ENCODE measurements around the gene RTL3.
"Not testable (repeated sequence)": the region's sequence is repeated elsewhere in the genome, so short reads cannot be mapped to it uniquely, and the experiment has no call there.

The RTL3 gene, protein sequence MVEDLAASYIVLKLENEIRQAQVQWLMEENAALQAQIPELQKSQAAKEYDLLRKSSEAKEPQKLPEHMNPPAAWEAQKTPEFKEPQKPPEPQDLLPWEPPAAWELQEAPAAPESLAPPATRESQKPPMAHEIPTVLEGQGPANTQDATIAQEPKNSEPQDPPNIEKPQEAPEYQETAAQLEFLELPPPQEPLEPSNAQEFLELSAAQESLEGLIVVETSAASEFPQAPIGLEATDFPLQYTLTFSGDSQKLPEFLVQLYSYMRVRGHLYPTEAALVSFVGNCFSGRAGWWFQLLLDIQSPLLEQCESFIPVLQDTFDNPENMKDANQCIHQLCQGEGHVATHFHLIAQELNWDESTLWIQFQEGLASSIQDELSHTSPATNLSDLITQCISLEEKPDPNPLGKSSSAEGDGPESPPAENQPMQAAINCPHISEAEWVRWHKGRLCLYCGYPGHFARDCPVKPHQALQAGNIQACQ

DNA sequence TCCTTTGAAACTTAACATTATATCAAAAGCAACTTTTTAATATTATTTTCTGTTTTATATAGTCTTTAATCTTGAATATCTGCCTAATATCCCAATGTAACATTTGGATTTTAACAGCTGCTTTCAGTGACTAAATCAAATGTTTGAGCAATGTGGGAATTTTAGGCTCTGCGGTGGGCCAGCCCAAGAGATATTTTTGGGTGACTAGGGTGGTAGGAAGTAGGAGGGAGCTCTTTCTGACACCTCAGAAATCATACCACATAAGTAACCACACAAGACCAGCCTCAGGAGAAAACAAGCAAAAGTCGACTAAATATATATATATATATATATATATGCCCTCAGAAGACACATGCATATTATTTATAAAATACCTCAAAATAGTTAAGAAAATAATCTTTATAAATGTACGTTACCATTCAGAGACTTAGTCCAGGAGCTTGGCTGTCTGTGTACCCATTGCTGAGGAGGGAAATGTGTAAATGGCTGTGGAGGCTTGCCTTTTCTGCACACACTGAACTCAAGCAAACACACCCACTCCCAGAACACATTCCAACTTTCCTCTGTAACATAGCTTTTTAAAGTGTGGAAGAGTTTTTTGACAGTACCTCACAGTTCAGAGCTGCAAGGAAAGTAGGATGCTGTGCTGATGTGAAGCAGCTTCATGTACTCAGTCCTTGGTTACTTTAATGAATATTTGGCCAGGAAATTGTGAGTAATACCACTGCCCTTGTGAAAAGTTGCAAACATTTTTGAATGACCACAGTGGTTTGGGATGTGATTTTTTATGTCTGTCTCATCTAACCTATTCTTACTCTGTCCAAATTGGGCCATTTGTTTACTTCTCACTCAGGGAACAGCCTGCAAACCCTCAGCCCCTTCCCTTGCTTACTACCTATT, at the start of gene RTL3:
TSS of gene RTL3 (minus strand) at position 484 of the 900 bp plus-strand sequence. CDS start 908 bp downstream, outside the sequence.
- no peak for DNase-seq (ENCODE audit: low spot score)

DNA sequence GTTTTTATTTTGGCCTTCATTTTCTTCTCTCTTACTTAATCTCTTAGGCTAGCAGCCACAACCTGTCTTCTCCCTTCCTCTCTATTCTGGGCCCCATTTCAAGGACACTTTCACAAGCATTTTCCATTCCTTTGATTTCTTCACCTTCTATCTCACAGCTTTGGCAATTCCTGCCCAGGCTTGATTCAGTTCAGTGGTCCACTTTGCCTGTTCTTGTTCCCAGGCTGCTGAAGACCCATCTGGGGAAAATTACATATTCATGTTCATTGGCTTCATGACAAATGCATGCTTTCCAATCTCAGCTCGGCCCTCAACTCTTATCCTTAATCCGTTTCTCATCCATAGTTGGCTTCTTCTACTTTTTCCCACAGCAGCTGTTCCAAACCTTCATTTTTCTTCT, 49.7 kb upstream of the RTL3 start:
- no peak for DNase-seq (ENCODE audit: low spot score)

DNA sequence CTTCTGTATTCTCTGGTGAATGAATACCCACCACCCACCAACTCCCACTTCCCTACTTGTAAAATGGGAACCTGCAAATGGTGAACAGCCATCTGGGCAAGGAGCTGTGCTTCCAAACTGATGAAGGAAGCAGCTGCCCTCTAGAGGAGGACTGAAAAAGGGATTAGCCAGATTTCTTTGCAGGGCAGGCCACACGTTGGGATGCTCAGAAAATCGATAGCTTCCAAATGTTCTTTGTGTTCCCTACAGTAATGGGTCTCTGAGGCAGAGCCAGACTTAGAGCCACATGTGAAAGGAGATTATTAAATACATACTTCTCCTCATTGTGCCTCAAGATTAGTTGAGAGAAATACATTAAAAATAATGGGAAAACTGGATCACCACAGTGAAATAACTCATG, 49.1 kb upstream of the RTL3 start:
- no peak for DNase-seq (ENCODE audit: low spot score)

DNA sequence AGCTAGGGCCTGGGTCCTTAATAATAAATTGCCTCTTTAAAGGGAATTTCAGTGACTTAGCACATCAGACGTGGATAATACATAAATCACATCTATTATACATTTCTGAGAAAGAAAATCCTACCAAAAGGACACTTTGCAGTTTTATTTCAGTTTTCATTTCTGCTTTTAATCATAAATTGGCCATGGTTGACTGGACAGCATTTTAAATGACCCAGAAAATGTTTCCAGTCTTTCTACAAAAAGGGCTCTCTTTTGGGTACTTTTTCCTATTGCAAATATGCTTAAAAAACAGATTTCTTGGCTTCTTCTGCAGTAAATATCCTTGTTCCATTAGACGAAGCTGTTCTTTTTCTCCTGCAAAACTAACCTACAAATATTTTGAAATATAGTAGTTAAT, 46.9 kb upstream of the RTL3 start:
- DNase-seq (ENCODE audit: low spot score): no peak

DNA sequence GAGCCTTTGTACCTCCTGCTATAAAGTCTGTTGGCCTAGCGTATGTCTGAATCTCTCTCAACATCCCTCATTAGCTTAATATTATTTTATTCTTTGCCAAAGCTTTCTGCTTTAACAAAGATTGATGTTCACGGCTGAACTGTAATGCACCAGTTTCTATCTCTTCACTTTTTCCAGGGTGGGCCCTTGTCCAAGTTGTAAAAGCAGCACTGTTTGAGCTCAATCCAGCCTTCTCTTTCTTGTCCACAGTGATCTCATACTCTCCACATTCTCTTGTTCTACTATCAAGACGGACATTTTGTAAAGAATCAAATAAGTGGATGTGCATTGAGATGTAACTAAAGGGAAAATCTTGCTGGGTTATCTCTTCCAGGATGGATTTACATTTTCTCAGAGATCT, 34.4 kb upstream of the RTL3 start:
- DNase-seq (ENCODE audit: low spot score): no peak

DNA sequence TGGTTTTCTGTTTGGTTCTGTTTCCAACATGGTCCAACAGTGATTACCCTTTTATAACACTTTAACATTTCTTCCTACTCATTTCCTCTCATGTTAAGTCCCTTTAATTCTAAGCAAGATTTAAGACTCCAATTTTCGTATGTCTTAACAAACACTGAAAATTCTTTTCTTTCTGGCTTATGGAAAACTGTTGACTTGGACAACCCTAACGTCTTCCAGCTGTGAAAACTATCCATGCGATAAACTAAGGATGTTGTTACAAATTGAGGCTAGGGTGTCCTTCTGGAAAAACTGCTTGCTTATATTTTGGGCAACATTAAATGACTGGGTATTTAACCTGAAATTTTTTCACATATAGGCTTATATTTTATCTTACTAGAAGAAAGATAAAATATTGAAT, 33.9 kb upstream of the RTL3 start:
- no peak for DNase-seq (ENCODE audit: low spot score)

DNA sequence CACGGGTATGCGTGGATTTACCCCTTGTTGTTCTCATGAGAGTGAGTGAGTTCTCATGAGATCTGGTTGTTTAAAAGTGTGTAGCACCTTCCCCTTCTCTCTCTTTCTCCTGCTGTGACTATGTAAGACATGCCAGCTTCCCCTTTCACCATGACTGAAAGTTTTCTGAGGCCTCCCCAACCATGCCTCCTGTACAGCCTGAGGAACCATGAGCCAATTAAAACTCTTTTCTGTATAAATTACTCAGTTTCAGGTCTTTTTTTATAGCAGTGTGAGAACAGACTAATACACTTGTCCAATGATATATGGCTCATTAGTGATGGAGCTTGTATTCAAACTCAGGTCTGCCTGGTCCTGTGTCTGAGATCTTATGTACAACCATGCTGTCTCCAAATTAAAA, 28.5 kb upstream of the RTL3 start:
- DNase-seq (ENCODE audit: low spot score): no peak

DNA sequence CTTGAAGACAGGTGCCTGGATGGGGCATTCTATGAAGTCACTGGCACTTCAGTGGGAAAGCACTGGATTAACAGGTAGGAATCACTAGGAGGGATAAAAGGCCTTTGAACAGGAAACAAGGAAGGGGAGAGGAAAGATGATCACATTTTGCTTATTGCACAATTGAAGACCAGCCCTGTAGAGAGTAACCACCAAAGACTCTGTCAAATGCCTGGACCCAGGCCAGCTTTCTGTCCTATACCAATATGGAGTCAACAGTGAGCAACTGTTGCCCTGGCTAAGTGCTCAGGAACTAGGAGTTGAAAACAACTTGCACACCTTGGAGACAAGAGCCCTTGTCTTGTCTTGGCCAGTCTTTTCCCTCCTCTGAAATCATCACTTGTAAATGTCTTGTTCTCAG, 14.1 kb upstream of the RTL3 start:
- DNase-seq (ENCODE audit: low spot score): no peak

DNA sequence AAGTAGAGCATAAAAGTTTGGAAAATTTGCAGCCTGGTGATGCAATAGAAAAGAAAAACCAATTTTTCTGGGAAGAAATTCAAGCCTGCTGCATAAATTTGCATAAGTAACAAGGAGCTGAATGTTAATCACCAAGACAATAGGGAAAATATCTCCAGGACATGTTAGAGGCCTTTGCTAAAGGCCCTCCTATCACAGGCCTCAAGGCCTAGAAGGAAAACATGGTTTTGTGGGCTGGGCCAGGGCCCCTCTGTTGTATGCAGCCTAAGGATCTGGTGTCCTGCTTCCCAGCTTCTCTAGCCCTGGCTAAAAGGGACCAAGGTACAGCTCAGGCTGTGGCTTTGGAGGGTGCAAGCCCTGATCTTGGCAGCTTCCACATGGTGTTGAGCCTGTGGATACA, 6.2 kb upstream of the RTL3 start:
- DNase-seq (ENCODE audit: low spot score): no peak

DNA sequence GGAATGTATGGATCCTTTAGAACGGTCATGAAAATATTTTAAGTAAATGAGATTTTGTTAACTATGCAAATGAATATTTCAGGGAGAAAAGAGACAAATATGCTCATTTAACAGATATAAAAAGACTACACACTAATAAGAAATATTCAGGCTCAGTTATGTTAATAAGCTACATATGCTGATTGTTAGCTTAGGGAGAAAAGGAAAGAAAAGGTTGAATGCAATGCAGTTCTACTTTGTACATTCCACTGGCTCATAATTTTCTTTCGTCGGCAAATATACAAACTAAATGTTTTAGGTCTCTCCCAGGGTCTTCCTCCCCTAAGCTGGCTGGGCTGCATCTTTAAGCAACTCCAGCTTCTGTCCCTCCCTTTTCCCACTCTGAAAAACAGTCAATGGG, 2.7 kb upstream of the RTL3 start:
- no peak for DNase-seq (ENCODE audit: low spot score)

DNA sequence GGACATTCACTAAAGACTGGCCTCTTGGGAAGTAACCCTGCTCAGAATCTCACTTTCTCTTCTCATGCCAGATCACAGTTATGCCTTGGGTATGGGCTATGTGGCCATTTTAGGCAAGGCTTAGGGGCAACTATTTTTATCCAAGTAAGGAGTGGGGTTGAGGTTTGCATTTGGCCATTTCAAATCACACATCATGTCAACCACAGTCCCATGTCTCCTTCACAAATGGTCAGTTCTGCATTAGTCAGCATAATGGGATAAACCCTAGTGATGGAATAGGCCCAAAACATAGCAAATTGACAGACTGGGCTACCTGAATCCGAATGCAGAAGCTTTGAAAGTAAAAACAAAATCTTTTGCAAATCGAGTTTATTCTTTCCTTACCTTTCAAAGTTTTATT, 827 bp upstream of the RTL3 start:
- DNase-seq (ENCODE audit: low spot score): no peak

DNA sequence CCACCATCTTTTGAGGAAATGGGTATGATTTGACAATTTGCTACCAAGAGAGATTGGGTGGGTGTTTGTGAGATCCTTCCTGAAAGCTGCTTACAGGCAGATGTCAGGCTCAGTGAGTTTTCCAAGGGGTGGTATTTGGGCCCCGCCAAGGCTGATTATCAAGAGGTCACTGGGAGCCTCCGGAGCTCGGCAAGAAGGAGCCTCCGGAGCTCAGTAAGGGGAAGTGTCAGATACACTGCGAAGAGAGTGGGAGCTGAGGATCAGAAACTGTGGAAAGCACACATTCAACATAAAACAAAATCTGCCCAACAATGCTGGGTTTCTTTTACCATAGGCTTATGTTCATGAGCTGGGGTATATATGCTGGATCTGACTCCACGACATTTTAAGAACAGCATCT, 714 bp downstream of the RTL3 start:
- no peak for DNase-seq (ENCODE audit: low spot score)

DNA sequence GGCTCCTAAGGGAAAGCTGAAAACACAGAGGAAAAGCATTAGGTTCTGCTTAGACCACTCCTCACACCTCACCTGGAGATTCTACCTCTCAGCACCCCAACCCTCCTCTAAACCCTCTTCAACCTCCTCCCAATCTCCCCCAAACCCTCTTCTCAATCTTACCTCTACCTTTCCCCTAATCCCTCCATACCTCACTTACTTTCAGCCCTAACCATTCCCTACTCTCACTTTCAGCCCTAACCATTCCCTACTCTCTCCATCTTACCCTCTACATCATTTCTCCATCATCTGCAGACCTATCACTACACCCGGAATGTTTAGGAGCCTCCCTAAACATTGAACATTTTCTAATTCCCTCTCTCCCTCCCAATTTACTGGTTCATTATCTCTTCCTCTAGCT, 3.5 kb downstream of the RTL3 start:
- no peak for DNase-seq (ENCODE audit: low spot score)

DNA sequence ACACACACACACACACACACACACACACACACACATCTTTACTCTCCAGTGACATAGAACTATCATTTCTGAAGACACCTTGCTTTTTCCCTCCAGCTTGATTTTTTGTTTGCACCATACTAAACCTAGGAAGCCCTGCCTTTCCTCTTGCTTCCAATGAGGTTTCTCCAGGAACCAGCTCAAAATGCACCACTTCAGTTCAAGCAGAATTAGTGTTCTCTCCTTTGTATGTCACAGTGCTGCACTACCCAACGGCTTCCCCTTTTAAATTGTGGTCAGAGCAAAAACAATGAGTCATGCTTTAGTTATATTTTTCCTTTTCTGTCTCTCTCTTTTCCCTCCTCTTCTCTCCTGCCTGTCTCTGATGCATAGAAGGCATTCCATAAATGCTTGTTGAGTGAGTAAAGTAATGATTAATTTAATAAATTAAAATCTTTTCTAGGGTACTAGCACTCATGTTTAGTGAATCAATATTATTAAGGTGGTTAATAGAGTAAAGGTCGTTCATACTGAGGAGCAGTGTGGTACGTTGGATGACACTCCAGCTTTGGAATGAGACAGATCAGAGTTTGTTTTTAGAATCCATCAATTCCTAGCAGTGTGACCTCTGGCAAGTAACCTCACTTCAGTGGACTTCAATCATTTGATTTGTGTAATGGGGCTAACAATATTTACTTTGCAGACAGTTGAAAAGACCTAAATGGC, 5.9 kb downstream of the RTL3 start:
- no peak for DNase-seq (ENCODE audit: low spot score)

DNA sequence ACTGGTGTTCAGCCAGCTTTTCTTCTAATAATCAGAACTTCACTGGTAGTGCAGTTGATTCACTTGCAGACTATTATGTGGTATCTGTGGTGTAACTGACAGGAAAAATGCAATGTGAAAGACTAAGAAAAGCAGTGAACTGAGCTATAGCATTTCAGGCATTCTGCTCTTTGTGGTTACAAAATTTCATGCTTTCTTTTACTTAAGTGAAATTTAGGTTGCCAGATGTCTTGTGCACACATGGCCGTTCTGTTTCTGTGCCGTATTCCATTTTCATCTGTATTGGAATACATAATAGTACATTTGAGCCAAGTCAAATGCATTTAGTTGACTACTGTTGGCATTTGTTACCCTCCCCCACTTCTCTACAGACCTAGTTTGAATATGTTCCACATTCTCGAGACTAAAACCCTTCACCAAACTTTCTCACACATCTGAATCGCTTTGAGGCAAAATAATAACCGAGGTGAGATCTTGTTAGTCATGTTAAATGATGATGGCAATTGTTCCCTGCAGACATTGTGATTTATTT, 8.2 kb downstream of the RTL3 start:
- no peak for DNase-seq (ENCODE audit: low spot score)

DNA sequence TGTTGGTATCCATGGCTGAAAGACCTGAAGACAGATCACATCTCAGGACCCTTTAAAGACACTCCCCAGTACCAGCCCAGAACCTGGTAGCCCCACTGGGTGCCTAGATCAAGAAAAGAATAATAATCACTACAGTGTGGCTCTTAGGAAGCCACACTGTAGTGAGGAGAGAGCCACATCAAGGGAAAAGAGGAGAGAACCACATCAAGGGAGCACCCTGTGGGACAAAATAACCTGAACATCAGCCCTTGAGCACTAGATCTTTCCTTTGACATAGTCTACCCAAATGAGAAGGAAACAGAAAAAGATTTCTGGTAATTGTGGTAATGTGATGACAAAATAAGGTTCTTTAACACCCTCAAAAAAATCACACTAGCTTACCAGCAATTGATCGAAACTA, 15.3 kb downstream of the RTL3 start:
- DNase-seq (ENCODE audit: low spot score): no peak

DNA sequence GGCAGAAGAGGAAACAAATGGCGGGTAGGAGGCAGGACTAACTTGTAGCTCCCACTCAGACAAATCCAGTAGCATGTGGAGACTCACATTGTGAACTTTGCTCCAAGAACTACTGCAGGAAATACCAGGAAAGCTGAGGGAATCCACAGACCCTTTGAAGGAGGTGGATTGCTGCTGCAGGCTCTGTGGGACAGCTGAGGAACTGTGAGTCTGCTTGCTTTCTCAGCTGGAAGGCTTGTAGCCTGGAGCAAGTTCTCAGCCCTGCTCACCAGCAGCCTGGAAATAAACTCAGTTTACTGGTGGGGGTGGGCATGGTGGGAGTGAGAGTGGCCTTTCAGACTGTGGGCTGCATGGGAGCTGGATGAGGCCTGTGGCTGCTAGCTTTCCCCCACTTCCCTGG, 16.0 kb downstream of the RTL3 start:
- no peak for DNase-seq (ENCODE audit: low spot score)

DNA sequence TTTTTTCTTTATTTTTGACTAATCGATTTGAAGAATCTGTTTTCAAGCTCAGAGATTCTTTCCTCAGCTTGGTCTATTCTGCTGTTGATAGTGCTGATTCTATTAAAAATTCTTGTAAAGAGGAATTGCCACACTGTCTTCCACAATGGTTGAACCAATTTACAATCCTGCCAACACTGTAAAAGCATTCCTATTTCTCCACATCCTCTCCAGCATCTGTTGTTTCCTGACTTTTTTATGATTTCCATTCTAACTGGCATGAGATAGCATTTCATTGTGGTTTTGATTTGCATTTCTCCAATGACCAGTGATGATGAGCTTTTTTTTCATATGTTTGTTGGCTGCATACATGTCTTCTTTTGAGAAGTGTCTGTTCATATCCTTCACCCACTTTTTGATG, 23.0 kb downstream of the RTL3 start:
- DNase-seq (ENCODE audit: low spot score): not testable (repeated sequence)

DNA sequence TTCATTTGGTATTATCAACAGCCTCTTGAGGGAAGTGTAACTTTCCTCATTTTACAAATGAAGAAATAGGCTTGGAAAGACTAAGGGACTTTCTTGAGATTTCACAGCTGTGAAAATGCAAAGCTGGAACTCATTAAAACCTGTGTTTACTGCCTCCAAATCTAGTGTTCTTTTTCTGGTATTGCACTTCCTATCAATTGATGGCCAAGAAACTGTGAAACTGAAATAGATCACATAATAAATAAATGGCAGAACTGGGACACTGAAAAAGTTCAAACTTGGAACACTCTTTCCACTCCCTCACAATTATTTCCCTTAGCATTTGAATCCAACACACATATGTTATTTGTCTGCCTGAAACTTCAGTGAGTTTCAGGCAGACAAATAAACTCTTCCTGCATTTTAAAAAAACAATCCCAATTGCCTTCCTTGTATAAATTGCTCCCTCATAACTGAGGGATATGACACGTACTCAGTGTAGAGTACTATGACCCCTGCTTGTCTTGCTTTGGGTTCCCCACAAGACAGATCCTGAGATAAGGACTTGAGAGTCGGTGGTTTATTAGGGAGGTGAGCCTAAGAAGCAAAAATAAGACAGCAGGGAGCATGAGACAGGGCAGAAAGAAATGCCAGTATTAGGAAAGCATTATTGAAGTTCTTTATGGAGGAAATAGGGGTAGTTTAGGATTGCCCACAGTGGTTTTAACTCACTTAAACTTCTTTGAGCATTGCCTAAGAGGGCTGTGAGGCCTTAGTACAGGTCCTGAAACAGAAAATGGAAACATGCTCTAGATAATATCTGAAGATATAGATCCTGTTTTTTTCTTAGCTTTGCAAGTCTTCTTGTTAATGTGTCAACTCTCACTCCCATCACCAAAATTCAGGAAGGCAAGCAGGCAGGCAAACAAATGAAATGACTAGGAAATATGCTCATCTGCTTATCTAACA, 33.9 kb downstream of the RTL3 start:
- no peak for DNase-seq (ENCODE audit: low spot score)

DNA sequence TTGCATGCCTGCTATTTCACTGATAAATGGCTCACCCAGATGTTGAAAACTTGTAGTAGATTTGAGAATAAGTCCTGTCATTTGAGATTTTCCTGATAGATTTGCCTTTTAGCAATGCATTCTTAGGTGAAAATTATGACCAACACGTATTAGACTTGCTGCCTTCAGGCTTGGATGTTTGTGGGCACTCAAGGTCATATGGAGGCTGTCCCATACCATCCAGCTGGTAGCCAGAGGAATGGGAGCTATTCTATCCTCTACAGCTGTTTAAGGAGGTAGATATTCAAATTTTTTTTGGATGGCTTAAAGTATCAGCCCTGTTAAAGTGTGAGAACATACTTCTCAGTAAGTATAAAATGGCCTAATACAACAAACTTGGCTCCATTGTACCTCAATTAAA, 34.7 kb downstream of the RTL3 start:
- no peak for DNase-seq (ENCODE audit: low spot score)

DNA sequence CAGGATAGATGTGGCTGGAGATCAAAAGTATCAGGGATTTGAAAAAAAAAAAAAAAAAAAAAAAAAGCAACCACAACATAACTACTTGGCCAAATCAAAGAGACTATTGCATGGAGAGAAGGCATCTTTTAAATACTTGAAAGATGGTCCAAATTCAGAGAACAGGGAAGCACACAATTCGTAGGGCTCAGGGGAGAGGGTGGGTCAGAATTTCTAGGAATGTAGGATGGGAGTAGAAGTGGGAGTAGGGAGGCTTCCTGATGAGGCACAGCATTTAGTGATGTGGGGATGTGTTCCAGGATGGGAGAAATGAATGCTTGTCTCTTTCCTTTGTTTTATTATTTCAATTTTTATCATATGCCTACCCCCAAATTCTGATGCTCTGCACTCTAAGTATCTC, 36.3 kb downstream of the RTL3 start:
- DNase-seq (ENCODE audit: low spot score): no peak

All from hematopoietic multipotent progenitor cell treated with erythropoietin and hydrocortisone succinate and interleukin-3 and kit ligand, for 17 days (in vitro differentiated cells).